Measurements from ENCODE around the gene RASSF4.

The RASSF4 gene

GRCh38 chr10:44976352-44977198, 17.0 kb downstream of the RASSF4 start:
- DNase-seq (ENCODE audit: low spot score) = no peak

- DNase-seq (ENCODE audit: low spot score) = no peak
Observed at GRCh38 chr10:44977287-44978212, 17.9 kb downstream of the RASSF4 start.

GRCh38 chr10:44978213-44978569, 18.6 kb downstream of the RASSF4 start:
- DNase-seq (ENCODE audit: low spot score) = no peak

GRCh38 chr10:44978570-44979280, 19.1 kb downstream of the RASSF4 start, which contains the start of gene DEPP1:
DEPP1 (minus strand) TSS chr10:44978809; CDS start chr10:44978030, 779 bp downstream.
- DNase-seq (ENCODE audit: low spot score) = no peak

GRCh38 chr10:44979281-44980191, 19.9 kb downstream of the RASSF4 start:
- DNase-seq (ENCODE audit: low spot score) = no peak

- DNase-seq (ENCODE audit: low spot score) = no peak
Observed at GRCh38 chr10:44980309-44981171, 20.9 kb downstream of the RASSF4 start.

- no peak for DNase-seq (ENCODE audit: low spot score)
Observed at GRCh38 chr10:44981172-44982113, 21.8 kb downstream of the RASSF4 start.

GRCh38 chr10:44982114-44982460, 22.5 kb downstream of the RASSF4 start:
- no peak for DNase-seq (ENCODE audit: low spot score)

- no peak for DNase-seq (ENCODE audit: low spot score)
Observed at GRCh38 chr10:44982496-44982895, 22.9 kb downstream of the RASSF4 start.

- DNase-seq (ENCODE audit: low spot score) = no peak
Observed at GRCh38 chr10:44983066-44983894, 23.7 kb downstream of the RASSF4 start.

- DNase-seq (ENCODE audit: low spot score) = no peak
Observed at GRCh38 chr10:44983895-44984278, 24.3 kb downstream of the RASSF4 start.

- DNase-seq (ENCODE audit: low spot score) = no peak
Observed at GRCh38 chr10:44984671-44985101, 25.1 kb downstream of the RASSF4 start.

- no peak for DNase-seq (ENCODE audit: low spot score)
Observed at GRCh38 chr10:44985175-44985681, 25.6 kb downstream of the RASSF4 start.

GRCh38 chr10:44986179-44986578, 26.6 kb downstream of the RASSF4 start:
- DNase-seq (ENCODE audit: low spot score) = no peak

- DNase-seq (ENCODE audit: low spot score) = no peak
Observed at GRCh38 chr10:44986670-44987069, 27.1 kb downstream of the RASSF4 start.

- DNase-seq (ENCODE audit: low spot score) = no peak
Observed at GRCh38 chr10:44988957-44989585, 29.5 kb downstream of the RASSF4 start.

- no peak for DNase-seq (ENCODE audit: low spot score)
Observed at GRCh38 chr10:44989597-44990301, 30.1 kb downstream of the RASSF4 start.

Data from activated CD4-positive, alpha-beta T cell treated with anti-CD3 and anti-CD28 coated beads, Interleukin-2, Interleukin-4, amounts not matched to agents 100 ng/mL and 50 ng/mL, durations not matched to agents 16 hours and 8 hours (primary cell).